GM19455 (cell line): Measurements from ENCODE around the gene MYO9A.

Experiments
- ATAC-seq: cut with Tn5 transposase; IDR thresholded peaks from one replicate; pipeline ENCODE4 v1.9.1; 2021; ENCODE audit not compliant: unreplicated experiment

The MYO9A gene

DNA sequence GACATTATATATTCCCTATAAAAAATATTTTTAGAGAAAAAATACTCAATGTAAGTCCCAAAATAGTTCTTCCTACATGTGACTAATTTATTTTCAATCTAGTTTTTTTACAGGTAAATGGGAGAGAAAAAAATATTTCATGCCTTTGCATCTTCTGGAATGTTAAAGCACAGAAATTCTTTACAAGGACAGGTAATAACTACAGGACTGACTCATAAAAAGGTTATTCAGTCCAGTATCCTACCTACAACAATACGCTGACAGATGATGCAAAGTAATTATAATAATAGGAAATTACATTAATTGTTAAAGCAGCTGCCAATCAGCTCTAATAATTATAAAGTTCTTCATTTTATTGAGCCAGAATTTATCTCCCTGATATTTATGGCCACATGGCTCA, 147.5 kb downstream of the MYO9A start:
- ATAC-seq = no peak

DNA sequence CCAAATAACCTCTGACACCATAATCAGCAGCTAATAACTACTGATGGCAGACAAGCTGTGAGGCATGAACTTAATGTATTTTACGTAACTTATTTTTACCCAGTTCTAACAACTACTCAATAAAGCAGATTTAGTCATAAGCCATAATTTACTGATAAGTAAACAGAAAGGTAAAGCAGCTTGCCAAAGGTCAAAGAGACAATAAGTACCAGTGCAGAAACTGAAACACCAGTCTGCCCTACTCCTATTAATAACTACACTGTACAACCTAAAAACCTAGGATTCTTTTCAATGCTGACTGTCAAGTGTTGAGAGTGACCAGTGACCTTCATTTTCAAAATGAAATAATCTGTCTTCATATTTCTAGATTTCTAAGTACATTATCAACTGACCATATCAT, 155.4 kb downstream of the MYO9A start:
- ATAC-seq = no peak

DNA sequence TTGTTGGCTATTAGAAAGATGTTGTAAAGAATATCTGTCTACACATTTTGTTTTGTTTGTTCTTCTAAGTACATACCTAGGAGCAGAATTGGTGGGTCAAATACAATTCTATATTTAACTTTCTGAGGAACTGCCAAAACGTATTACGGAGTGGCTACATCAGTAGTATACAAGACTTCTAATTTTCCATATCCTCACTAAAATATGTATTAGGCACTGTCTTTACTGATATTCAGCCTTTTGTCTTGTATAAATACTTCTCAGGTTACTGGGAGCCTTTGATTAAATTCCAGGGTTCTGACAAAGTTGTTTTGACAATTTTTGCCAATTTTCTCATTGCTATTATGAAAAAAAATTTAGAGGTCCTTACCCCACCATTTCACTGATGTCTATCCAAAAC, 160.9 kb downstream of the MYO9A start:
- no peak for ATAC-seq

DNA sequence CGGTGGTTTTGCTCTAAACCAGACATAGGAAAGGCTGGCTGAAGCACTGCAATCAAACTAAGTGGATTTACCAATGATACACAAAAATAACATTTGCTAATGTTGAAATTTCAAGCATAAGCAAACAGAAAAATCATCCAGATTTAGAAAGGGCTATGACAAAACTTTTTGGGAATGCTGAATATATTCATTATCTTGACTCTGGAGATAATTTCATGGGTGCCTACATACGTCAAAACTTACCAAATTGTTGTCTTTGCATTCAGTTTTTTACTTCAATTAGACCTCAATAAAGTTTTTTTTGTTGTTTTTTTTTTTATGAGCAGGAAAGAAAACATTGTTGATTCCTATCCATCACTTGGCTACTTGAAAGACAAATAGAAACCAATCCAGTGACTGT, 166.8 kb downstream of the MYO9A start:
- ATAC-seq = no peak

DNA sequence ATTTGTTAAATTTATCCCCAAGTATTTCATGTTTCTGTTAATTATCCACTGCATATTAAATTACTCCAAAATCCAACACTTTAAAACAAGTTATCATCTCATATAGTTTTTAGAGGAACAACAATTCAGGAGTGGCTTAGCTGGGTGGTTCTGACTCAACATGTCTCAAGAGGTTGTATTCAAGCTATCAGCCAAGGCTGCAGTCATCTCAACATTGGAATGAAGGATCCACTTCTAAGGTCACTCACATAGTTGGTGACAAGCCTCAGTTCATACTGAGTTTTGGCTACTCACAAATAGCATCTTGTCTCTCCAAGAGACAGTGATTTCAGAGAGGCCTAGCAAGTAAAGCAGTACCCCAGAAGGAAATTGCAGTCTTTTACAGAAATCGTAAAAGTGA, 172.9 kb downstream of the MYO9A start:
- no peak for ATAC-seq

DNA sequence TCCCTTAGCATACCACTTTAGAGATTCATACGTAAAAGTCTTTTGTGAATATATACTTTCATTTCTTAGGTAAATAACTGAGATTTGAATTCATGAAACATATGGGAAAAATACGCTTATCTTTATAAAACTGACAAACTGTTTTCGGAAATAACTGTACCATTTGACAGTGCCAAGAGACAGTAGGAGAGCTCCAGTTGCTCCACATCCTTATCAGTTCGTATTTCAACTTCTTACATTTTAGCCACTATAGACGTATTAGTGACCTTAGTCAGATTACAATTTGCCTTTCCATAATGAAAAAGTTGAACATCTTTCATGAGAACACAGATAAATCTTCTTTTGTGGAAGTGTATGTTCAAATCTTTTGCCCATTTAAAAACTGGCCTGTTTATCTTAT, 174.1 kb downstream of the MYO9A start:
- no peak for ATAC-seq

DNA sequence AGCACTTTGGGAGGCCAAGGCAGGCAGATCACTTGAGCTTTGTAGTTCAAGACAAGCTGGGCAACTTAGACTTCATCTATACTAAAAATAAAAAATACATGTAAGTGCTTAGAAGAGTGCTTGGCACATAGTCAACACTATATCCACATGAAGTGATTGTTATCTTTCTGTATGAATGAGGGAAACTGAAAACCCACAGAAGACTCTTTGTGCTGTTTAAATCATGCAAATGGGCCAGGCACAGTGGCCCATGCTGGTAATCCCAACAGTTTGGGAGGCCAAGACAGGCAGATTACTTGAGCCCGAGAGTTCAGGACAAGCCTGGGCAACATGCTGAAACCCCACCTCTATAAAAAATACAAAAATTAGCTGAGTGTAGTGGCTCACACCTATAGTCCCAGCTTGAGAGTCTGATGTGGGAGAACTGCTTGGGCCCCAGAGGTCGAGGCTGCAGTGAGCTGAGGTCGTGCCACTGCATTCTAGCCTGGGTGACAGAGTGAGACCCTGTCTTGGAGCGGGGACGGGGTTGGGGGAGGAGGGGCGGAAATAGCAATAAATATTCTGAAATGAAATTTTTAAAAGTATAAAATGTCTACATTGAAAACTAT, 177.9 kb downstream of the MYO9A start:
- ATAC-seq = no peak

DNA sequence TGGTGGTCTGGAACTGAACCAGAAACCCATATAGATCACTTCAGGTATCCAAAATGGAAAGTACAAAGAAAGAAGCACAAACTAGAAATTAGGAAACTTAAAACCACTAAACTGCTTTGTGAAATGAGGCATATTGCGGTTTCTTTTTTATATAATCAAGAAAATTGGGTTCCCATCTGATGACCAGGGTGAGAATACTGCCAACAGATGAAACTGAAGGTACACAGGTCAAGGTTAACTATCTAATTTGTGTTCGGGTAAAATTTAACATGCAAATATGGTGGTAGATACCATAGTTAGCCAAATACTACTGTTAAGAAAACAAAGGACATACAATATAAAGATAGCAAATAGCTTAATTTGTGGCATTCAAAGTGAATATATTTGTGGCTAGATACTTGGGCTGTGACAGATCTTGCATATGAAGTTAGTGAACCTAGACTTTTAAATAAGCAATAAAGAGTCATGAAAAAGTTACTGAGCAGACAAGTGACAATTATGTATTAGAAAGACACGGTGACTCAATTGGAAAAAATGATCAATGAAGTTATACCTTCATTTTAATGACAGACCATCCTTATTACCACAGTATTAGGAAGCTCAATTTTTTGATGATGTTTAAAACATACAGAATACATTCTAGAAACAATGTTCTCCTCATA, 180.2 kb downstream of the MYO9A start:
- no peak for ATAC-seq

DNA sequence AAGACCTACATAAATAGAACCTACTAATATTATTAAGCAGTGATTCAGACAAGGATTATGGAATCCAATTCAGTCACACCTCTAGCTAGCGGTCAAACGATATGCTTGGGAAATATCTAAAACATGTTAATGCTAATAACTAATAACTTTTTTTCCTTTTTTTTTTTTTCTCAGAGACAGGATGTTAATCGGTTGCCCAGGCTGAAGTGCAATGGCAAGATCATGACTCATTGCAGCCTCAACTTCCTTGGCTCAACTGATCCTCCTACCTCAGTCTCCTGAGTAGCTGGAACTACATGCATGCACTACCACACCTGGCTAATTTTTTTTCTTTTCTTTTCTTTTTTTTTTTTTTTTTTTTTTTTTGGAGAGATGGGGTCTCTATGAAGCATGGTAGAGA, 183.5 kb downstream of the MYO9A start:
- ATAC-seq = no peak

DNA sequence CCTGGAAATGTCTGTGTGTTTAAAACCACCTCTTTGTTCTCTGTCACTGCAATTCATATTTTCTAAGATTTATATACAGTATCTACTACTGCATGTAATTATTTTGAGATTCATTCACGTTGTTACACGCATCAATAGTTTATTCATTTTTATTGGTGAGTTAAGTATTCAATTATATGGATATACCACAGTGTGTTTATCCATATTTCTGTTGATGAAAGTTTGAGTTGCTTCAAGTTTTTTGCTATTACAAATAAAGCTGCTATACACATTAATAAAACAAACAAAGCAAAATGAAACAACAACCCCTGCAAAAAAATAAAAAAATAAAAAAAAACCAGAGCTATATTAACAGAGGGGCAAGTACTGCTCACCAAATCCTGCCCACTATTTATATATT, 185.3 kb downstream of the MYO9A start:
- no peak for ATAC-seq

DNA sequence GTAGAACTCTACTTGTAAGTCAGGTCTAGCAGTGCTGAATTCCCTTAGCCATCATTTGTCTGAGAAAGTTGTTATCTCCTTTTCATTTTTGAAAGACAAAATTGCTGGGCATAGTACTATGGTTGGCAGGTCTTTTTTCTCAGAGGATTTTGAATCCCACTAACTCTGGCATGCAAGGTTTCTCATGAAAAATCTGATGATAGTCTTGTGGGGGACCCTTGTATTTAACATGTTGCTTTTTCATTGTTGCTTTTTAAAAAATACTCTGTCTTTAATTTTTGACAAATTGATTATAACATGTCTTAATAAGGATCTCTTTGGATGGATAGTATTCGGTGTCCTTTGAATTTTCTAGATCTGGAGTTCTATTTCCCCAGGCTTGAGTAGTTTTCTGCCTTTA, 186.7 kb downstream of the MYO9A start:
- no peak for ATAC-seq

DNA sequence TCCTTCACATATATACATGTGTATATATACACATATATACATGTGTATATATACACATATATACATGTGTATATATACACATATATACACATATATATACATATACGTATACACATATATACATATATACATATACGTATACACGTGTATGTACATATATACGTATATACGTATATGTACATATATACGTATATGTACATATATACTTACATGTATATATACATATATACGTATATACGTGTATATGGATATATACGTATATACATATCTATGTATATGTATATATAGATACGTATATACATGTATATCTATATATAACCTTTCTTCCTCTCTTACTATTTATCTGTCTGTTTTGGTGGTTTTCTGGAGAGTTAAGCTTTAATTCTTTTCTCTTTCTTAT, 192.8 kb downstream of the MYO9A start:
- no peak for ATAC-seq

DNA sequence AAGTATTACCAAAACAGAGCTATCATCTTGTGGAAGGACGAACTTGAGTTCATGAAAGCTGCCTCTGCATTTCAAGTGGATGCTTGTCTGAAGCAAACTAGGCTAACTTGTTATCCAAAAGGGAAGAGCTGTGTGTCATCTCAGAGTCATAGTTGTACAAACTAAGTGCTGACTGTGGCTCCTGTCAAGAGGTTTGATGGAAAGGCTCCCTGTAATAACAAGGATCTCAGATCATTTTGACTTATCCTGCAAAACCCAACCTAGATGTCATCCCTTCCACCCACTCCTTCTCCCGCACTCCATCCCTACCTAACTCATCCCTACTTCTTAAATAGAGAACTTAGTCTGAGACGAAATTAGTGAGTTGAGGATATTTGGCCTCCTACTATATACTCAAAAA, 196.8 kb downstream of the MYO9A start:
- no peak for ATAC-seq

DNA sequence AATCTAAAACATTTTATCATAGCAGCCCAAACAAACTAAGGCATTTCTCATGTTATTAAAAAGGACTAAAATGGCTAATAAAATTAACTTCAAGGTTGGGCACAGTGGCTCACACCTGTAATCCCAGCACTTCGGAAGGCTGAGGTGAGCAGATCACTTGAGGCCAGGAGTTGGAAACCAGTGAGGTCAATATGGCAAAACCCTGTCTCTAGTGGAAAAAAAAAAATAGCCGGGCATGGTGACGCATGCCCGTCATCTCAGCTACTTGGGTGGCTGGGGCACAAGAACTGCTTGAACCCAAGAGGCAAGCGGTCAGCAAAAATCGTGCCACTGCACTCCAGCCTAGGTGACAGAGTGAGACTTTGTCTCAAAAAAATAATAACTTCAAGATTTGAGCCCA, 197.4 kb downstream of the MYO9A start:
- ATAC-seq = no peak

DNA sequence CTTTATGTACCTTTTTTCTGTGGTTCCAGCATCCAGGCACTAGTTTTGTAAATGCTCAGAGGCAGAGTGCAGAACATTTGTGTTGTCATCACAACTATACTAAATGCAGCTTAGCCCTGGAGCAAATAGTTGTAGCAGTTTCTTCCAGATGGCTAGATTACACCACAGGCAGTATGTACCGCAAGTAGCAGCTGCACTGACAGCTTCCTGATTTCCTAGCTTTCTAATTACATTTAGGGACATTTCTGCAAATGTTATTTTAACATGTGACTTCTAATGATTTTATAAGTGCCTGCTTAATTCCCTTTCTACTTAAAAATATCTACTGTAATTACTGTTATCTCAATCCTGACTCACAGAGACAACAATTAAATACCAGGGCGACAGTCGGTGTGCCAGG, 201.1 kb downstream of the MYO9A start:
- ATAC-seq = no peak

DNA sequence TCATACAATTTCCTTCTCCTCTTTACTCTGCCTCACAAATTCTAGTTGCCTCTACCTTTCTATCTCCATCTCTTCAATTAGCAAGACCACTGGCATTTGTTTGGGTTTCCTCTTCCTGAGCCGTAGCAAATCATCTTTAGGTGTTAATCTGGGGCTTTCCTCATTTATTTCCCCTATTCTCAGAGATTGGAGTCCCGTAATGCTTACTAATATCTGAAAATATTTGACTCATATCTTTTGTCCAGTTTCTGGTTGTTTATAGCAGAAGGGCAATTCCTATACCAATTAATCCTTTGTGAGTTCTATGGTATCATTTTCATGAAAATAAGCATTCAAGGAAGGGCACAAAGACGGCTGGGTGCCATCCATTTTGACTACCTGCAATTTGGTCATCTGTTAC, 203.9 kb downstream of the MYO9A start:
- no peak for ATAC-seq

DNA sequence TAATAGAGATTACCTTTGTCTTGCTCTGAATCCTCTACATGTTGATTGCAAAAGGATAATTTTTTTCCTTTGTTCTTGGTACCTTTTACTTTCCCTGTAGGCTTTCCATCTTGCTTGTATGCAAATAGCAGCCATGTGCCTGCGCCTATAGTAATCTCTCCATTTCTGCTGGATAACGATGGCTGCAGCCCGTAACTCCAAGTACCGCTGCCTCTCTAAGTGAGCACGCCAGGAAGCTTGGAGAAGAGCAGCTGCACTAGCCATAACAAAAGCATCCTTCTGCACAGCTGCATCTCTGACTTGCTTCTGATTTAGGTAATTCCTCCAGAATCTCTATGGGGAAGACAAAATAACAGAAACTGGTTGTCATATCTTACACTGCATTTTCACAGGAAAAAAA, 218.3 kb downstream of the MYO9A start:
- no peak for ATAC-seq

DNA sequence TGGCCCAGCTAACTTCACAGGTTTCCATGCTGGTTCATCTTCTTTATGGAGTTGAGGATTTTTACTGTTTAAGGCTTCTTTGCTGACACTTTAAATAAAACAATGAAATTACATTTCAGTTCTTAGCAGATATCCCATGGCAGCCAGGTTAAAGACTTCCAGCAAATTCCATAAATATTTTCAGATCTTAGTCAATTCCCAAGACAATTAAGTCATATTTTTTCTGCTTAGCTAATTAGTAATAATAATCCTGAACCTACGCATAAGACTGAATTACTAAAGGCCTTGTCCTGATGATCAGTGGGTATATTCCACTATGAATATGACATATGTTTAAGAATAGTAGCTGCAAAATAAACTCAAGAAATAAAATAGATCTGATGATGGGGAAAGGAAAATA, 224.3 kb downstream of the MYO9A start:
- ATAC-seq = no peak

DNA sequence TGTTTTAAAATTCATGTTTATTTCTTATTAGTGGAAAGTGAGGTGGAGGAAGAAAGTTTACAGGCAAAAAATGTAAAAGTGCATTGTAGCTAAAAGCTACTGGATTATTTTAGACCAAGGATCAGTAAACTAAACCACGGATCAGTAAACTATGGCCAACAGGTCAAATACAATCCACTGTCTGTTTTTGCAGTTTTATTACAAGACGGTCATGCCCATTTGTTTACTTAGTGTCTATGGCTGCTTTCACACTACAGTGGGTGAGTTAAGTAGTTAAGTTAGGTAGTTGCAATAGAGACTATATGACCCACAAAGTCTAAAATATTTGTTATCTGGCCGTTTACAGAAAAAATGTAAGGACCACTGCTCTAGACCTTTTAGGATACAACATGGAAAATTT, 225.6 kb downstream of the MYO9A start:
- ATAC-seq = no peak

DNA sequence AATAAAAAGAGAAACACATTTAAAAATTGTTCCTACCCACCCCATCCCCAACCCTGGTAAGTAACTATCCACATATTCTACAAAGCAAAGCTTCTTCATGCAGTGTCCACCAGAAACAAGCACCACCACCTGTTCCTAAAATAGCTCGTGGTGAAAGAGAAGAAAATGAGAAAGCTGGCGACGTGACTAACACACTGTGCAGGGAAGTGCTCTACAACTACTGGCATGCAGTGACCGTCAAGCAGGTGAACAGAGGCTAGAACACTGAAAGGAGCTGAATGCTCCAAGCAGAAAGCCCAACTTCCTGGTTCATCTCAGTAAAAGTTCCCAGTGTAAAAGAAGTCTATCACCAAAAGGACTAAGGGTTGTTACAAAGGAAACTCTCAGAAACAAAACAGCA, 226.9 kb downstream of the MYO9A start:
- ATAC-seq = no peak

DNA sequence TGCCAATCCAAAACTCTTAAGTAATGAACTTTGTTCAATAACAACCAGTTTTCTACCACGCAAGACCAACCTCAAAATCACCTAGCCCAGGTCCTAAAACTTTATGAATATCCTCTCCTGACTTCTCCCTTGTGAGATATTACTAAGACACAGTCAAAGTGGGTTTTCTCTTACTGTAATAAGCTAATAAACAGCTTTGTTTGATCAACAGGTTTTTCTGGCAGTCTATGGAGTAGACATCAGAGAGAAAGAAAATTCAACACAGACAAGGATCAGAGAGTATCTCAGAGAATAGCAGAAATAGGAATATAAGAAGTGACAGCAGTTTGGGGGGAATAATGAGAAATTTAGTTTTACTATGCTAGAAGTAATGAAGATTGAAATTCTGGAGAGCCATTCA, 228.0 kb downstream of the MYO9A start:
- no peak for ATAC-seq

DNA sequence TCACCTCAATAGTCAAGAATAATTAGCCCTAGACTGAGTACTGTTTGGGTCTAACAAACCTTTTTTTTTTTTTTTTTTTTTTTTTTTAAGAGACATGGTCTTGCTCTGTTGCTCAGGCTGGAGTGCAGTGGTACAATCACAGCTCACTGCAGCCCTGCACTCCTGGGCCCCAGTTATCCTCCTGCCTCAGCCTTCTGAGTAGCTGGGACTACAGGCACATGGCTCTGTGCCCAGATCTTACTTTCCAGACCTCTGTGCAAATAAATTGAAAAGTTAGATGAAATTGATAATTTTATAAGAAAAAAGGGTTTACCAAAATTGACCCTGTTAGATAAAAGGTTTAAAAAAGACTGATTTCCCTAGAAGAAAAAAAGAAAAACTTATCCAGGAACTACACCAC, 228.6 kb downstream of the MYO9A start:
- no peak for ATAC-seq

DNA sequence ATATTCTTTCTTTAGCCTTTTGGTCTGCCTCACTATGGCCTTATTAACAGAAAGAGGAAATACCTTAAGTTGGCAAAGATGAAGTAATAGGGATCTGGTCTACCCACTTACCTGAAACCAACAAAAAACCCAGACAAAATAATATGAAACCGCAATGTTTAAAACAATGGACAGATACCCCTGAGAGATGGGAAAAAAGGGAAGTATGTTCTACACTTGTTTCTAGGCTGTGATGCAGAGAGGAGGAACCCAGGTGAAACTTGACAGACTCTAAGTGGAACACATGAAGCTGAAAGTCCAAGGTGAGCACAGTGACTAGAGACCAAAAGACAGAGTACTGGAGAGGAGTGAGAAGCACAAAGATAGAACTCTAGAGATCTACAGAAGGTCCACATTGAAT, 229.2 kb downstream of the MYO9A start:
- no peak for ATAC-seq
